ENCODE data around the gene SMYD3.

Gene SMYD3

DNA sequence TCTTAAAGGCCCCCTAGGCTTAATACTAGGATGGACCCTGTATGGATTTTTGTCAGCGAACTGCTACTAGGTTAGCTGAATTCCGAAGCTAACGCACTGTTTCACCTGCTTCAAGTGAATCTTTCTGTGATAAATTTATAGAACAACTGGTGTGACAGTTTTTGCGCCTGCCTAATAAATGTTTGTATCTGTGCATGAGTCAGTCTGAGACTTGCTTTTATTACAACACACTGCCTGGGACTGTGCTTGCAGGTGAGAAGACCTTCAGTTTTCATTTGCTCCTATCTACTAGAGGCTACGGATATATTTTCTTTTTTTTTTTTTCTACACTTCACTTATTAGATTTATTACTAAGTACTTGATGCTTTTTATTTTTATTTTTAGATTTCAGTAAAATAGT lies 420.9 kb downstream of the SMYD3 start:
- no peak for TF ChIP-seq CTCF (IDR thresholded peaks at IDR 0.05)
- DNase-seq (ENCODE audit: low spot score) = no peak
- no peak overlapping the region for H3K4me3 ChIP-seq
- H3K27ac ChIP-seq = no peak overlapping the region

DNA sequence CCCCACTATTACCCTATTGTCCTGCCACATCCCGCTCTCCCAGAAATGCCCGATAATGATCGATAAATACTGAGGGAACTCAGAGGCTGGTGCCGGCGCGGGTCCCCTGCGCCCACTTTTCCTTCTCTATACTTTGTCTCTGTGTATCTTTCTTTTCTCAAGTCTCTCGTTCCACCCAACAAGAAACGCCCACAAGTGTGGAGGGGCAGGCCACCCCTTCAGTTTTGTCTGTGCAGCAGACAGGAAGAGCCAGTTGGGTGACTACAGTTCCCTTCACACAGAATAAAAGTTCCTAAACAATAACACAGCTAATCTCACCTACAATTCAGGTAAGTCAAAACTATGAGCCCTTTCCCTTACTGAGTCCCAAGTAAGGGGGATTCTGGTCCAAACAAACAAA lies 423.7 kb downstream of the SMYD3 start:
- no peak overlapping the region for H3K27ac ChIP-seq
- DNase-seq (ENCODE audit: low spot score) = no peak
- TF ChIP-seq CTCF (IDR thresholded peaks at IDR 0.05) = no peak
- H3K4me3 ChIP-seq = no peak overlapping the region

GRCh38 chr1:246081856-246082668 lies 425.0 kb downstream of the SMYD3 start:
- no peak overlapping the region for H3K4me3 ChIP-seq
- no peak for TF ChIP-seq CTCF (IDR thresholded peaks at IDR 0.05)
- H3K27ac ChIP-seq = no peak overlapping the region
- DNase-seq (ENCODE audit: low spot score) = no peak

GRCh38 chr1:246081138-246081702 lies 425.9 kb downstream of the SMYD3 start:
- Histone ChIP-seq H3K4me3 (no peak overlapping the region), H3K27ac (no peak overlapping the region)
- DNase-seq (ENCODE audit: low spot score) = no peak
- no peak for TF ChIP-seq CTCF (IDR thresholded peaks at IDR 0.05)

DNA sequence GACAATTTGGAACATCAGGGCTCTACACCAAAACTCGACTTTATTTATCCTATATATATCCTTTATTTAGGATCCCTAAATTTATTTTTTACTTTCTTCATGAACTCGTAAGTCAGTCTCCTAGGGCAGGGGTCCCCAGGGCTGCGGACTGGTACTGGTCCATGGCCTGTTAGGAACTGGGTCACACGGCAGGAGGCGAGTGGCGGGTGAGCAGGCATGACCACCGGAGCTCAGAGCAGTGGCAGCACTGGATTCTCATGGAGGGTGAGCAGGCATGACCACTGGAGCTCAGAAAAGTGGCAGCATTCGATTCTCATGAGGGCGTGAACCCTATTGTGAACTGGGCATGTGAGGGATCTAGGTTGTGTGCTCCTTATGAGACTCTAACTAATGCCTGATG lies 427.0 kb downstream of the SMYD3 start:
- no peak for TF ChIP-seq CTCF (IDR thresholded peaks at IDR 0.05)
- DNase-seq (ENCODE audit: low spot score) = no peak
- H3K27ac ChIP-seq = no peak overlapping the region

DNA sequence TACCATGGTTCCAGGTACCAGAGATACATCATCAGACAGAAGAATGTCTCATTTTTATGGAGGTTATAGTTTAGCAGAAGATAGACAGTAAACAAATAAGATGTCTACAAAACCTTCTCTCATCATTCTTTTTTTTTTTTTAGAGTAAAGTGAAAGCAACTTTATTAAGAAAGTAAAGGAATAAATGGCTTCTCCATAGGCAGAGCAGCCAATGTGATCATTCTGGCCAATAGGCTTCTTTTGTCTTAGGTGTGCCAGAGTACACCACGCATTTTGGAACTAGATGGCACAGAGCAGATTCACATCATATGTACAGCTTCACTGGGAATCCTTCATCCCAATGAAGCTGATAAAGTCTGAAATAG lies 428.2 kb downstream of the SMYD3 start:
- Histone ChIP-seq H3K27ac (no peak overlapping the region), H3K4me3 (no peak overlapping the region)
- TF ChIP-seq CTCF (IDR thresholded peaks at IDR 0.05) = no peak
- no peak for DNase-seq (ENCODE audit: low spot score)

More for the DNA sequence above, 427.0 kb downstream of the SMYD3 start:
- H3K4me3 ChIP-seq = no peak overlapping the region

Data from coronary artery (tissue), 2 donors.